Right ventricle myocardium superior (tissue), 1 donor: Measurements from ENCODE around the gene ANKRD40. TPM values are rescaled to one million over a fixed set of nuclear protein-coding genes. Genes with fewer than 3 reads are reported as not detected.
A peak's percentile ranks its signal among the peaks of the same experiment; 100 is the strongest.

Source experiments
- ATAC-seq: fragments of 200-7000 bp; cut with Tn5 transposase; one replicate; pipeline ENCODE4 v1.9.1; 2020; ENCODE audit warnings: mild to moderate bottlenecking; ENCODE audit not compliant: poor library complexity
- DNase-seq: peaks from one replicate; pipeline ENCODE4 v3.0.0-alpha.2; 2020
- intact Hi-C: fragments of 100-400 bp; cut with DNase I; formaldehyde crosslinking; loops from one replicate; pipeline ENCODE4 v1.11.2; 2022
- total RNA-seq: library from RNA; stranded (reverse); fragmentation: NEBNext Ultra II Directional; extraction: Animal tissue kit (Norgen Biotek cat#: 25700); gene quantifications from one replicate; pipeline ENCODE4 v1.2.1, GENCODE V29; 2021
- donor health status: DM: no; HTN: yes; CAD: no; lungs with severe emphysema.

Gene ANKRD40
- total RNA-seq, 1 donor from 2014 or later, result 58.4 TPM

DNA sequence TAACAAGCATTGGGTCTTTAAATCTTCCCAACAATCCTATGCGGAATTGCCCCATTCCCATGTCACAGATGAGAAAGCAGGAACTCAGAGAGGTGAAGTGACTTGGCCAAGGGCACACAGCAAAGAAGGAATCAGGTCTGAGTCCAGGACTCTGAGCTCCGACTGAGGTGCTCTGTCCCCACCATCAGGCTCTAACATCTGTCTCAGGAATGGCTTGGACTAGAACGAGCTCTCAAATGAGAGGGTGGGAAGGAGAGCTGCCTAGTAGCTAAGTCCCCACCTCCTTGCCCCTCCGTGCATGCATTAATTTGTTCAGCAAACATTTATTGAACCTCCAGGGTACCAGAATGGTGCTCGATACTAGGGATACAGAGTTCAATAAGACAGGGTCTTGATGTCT, 46.4 kb downstream of the ANKRD40 start:
- ATAC-seq (no peak), DNase-seq (no peak)
- intact Hi-C loops, result no loop called here

DNA sequence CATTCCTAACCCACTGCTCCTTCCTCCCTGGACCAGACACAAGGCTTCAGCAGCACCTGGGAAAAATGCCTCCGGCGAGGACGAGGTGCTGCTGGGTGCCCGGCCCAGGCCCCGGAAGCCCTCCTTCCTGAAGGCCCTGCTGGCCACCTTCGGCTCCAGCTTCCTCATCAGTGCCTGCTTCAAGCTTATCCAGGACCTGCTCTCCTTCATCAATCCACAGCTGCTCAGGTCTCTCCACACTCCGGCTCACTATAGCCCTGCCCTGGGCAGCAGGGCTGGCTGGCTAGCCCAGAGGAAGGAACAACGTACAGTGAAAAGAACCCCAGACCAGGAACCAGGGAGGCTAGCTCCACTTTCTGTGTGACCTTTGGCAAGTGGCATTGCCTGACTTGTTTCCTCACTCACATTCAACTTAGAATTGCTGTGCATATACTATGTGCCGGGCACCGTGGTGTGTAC, 46.8 kb downstream of the ANKRD40 start:
- intact Hi-C loops, result no loop called here
- DNase-seq (no peak), ATAC-seq (peak; percentile 35)

DNA sequence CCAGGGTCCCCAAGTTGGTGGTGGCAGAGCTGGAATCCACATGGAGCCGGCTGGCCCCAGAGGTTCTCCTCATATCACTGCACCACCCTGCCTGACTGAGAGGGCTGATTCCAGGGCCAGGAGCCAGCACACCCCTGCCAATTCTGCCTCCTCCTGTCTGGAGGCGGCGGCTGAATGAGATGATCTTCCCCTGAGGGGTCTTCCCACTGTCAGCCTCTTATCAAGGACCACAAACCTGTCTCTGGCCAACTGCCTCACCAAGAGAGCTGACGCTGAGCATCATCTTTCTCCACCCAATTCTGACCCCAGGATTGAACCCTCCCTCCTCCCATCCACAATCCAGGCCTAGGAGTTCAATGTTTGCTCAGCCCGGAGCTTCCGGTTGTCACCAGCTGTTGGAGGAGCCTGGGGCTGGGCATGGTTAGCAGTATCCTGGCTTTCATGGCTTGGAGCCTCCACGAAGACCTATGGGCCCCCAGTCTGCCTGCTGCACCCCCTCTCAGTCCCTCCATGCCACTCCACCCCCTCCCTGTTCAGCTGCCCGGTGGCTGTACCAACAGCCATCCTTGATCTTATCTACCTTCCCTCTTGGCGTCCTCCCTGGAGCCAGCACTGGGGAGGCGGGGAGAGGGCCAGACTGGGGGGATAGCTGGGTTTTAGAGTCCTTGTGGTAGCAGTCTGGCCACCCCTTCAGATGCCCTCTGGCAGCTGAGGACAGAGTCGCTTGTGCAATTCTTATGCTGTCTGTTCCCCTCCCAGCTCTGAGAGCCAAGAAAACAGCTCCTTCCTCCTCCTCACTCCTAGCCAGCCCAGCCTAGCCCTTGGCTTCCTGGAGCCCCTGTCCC, 47.5 kb downstream of the ANKRD40 start:
- peak; percentile 63 for DNase-seq
- ATAC-seq, result peak; percentile 81
- intact Hi-C loops, result no loop called here

DNA sequence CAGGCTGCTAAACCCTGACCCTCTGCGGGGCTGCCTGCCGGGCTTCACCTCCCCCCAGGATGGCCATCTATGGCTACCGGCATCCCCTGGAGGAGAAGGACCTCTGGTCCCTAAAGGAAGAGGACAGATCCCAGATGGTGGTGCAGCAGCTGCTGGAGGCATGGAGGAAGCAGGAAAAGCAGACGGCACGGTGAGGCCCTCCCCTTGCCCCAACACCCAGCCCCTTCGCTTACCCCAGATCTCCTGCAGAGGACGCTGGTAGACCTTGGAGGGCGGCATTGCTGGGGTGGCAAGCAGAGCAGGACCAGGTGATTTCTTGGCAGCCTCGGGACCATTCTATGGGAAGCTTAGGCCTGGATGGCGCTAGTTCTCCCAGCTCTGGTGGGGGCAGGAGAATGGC, 48.5 kb downstream of the ANKRD40 start:
- DNase-seq (no peak), ATAC-seq (no peak)
- intact Hi-C loops, result no loop called here

DNA sequence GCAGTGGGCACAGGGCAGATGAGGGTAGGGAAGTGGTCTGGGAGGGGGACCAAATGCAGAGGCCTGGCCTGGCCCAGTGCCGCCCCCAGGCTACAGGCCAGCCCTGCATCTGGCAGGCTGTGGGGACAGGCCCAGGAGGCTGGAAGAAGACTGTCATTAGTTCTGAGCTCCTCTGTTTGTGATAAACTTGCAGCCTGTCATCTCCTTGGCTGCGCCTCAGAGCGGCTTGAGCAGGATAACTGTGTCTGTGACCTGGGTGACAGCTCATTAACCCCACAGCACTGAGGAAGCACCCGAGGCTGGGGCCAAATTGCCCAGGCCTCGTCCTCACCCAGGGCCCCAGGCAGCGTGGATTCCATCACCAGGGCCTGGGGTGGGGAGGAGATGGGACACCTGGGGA, 49.1 kb downstream of the ANKRD40 start:
- DNase-seq (no peak), ATAC-seq (no peak)
- intact Hi-C loops, result no loop called here

DNA sequence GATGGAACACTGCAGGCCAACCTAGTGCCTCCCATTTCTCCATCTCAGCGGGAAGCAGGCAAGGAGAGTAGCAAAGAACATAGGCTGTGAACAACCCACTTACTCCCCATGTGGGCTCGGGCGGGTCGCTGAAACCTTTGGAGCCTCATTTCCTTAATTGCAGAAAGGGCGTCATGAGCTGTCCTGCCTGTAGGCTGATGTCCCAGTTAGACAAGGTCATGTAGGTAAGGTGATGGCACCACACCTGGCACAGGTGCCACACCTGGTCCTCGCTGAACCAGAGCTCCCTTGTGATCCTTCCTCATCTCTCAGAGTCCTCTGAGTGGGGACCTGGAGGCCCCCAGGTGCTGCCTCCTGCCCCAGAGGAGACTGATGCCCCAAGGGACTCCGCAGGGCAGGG, 50.1 kb downstream of the ANKRD40 start:
- ATAC-seq (no peak), DNase-seq (no peak)
- intact Hi-C loops, result no loop called here

DNA sequence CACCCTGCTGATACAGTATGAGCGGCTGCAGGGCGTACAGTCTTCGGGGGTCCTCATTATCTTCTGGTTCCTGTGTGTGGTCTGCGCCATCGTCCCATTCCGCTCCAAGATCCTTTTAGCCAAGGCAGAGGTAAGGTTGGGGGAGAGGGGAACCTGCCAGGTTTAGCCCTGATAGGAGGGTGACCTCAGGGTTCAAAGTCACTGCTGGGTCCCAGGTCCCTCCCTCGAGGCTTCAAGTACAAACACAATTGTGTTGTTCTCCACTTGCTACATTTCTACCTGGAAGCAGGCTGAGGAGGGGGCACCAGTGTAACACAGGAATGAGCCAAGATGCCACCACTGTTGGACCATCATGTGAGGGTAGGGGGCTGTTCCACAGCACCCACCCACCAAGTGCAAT, 50.7 kb downstream of the ANKRD40 start:
- no peak for ATAC-seq
- intact Hi-C loops, result no loop called here
- DNase-seq, result no peak

DNA sequence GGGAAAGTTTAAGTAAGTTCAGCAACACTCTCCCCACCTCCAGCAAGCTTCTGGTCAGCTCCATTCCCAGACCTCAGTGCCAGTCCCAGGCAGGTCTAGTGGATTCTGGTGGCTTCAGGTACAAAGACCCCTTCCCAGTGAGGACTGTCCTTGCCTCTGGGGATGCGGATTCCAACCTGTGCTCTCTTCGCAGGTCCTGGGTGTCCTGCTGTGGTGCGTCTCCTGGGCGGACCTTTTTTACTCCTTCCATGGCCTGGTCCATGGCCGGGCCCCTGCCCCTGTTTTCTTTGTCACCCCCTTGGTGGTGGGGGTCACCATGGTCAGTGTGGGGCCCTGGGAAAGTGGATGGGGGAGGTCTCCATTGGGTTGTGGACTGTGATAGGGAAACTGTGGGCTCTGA, 51.2 kb downstream of the ANKRD40 start:
- intact Hi-C loops, result no loop called here
- no peak for ATAC-seq
- DNase-seq, result no peak

DNA sequence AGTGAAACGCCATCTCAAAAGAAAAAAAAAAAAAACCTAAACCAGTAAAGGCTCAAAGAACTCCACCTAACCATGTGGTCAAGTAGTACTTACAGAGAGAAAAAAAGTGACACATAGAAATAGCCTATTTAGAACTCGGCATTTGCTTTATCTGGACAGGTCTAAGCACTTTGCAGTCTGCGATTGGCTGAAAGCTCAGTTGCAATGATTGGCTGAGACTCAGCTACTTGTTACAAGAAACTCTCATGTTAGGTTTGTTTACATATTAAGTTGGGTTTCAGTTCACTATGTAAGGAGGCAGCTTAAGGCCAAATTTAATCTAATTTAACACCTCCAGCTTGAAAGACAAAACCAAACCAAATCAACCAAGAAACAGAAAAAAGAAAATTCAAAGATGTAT, 54.0 kb downstream of the ANKRD40 start:
- no peak for ATAC-seq
- intact Hi-C loops, result no loop called here

DNA sequence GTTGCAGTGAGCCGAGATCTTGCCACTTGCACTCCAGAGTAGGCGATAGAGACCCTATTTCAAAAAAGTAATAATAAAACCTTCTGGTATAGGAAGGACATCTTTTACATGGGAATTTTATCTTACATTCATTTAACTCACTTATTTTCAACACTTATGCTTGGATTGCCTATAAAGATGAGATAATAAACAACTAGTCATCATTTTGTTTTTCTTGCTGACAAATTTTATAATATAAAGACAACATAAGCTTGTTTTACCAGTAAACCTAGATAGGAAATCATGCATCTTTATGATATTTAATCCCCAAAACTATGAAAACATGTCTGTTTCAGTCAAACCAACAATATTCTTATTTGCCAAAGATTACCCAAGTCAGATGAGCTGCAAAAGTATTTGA, 56.1 kb downstream of the ANKRD40 start:
- intact Hi-C loops, result no loop called here
- no peak for ATAC-seq
- DNase-seq, result no peak

More for the DNA sequence above, 54.0 kb downstream of the ANKRD40 start:
- DNase-seq, result no peak

DNA sequence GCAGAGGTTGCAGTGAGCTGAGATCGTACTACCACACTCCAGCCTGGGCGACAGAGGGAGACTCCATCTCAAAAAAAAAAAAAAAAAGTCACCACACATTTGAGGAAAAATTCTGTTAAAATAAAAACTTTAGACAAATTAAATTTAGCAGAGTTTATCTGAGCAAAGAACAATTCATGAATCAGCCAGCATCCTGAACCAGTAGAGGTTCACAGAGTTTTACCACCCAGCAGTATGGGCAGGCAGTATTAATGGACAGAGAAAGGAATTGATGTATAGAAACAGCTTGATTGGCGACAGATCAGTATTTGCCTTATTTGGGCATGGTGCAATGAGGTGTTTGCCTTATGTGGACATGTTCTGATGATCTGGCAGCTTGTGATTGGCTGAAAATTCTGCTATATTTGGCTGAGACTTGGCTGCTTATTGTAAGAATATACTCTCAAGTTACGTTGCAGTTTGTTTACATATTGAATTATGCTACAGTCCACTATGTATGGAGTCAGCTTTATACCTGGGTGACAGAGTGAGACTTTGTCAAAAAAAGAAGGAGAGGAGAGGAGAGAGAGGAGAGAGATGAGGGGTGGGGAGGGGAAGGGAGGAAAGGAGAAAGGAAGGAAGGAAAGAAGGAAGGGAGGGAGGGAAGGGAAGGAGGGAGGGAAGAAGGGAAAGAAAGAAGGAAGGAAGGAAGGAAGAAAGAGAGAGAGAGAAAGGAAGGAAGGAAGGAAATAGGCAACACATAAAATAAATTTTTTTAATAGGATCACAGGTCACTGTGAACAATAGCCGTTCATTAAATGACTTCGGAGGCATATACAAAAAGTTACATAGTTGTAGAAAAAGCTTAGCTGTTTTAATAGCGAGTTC, 58.4 kb downstream of the ANKRD40 start:
- ATAC-seq (no peak), DNase-seq (no peak)
- intact Hi-C loops, result no loop called here

DNA sequence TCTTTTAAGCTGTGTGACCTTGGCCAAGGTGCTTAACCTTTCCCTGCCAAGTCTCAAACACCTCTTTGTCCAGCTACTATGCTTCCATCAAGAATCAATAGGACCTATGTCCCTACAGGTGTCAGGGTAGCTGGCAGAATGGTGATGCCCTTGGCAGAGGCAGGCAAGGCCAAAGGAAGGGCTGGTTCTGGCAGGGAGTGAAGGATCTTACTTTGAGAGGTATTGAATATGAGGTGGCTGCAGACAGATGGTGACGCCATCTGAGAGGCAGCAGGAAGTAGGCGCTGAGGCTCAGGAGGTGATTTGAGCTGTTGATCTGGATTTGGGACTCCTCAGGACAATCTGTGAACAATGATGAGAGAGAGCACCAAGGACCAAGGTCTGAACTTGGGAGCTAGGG, 60.5 kb downstream of the ANKRD40 start:
- ATAC-seq (no peak), DNase-seq (no peak)
- intact Hi-C loops, result no loop called here

DNA sequence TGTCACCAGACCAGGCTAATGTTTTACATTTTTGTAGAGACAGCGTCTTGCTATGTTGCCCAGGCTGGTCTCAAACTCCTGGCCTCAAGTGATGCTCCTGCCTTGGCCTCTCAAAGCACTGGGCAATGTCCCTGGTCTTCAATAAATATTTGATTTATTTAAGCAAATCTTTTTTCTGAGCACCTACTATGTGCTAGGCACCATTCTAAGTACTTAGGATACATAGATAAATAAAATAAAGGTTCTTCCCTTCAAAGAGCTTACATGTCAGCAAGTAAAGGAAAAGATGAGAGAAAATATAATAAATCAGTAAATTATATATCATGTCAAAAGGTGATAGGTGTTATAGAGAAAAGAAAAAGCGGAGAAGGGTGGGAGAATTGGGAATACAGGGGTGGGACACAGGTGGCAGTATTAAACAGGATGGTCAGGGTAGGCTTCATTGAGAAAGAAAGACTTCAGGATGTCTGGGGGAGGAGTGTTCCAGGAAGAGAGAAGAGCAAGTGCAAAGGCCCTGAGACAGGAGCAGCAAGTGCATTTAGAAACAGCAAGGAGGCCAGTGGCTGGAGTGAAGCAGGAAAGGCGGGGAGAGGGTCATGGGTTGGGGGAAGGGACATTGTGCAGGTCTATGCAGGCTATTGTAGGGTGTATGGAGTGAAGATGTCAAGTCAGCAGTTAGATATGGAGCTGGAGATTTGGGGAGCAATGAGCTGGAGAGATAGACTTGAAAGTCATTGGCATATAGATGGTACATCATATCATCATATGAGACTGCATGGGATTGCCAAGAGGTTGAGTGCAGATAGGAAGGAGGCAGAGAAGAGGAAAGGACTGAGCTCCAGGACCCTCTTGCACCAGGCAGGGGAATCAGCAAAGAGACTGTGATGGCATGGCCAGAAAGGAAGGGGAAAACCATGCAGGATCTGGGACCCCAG, 61.7 kb downstream of the ANKRD40 start:
- DNase-seq, result no peak
- intact Hi-C loops, result no loop called here
- ATAC-seq, result no peak

Other genes with a start within 250 kb of the ANKRD40 start
- gene CHAD, start 239.0 kb downstream of the ANKRD40 start, total RNA-seq, result 0.27 TPM
- gene RSAD1, start 229.1 kb downstream of the ANKRD40 start, total RNA-seq, result 49.7 TPM
- gene MYCBPAP, start 199.5 kb downstream of the ANKRD40 start, total RNA-seq, result 0.43 TPM
- 17.7 TPM for gene EPN3, start 175.2 kb downstream of the ANKRD40 start, total RNA-seq
- 58.2 TPM for gene SPATA20, start 160.7 kb downstream of the ANKRD40 start, total RNA-seq
- 0.24 TPM for gene CACNA1G, start 147.2 kb downstream of the ANKRD40 start, total RNA-seq
- 0.43 TPM for gene ABCC3, start 73.0 kb downstream of the ANKRD40 start, total RNA-seq
- gene LUC7L3, start 11.7 kb upstream of the ANKRD40 start, total RNA-seq, result 58.1 TPM
- not detected for gene ANKRD40CL, start 59.6 kb upstream of the ANKRD40 start, total RNA-seq
- gene WFIKKN2, start 127.7 kb upstream of the ANKRD40 start, total RNA-seq, result 0.51 TPM
- gene TOB1, start 158.4 kb upstream of the ANKRD40 start, total RNA-seq, result 83.8 TPM